ENCODE measurements around the gene SFMBT2.
A peak's percentile ranks its signal among the peaks of the same experiment; 100 is the strongest.

The SFMBT2 gene

GRCh38 chr10:7248148-7248547, 162.7 kb downstream of the SFMBT2 start:
- peaks cover 29% of the 10 kb centered on the region for H3K36me3 Mint-ChIP-seq (ENCODE audit: insufficient read depth)
- ATAC-seq (replicated peaks; ENCODE audit: extremely low read depth, poor library complexity, severe bottlenecking) = no peak
- peaks cover 37% of the 10 kb centered on the region for H3K4me1 Mint-ChIP-seq
- H3K27me3 Mint-ChIP-seq = no peaks in the 10 kb centered on the region
- no peak overlapping the region for H3K4me3 Mint-ChIP-seq
- no peaks in the 10 kb centered on the region for H3K9me3 Mint-ChIP-seq
- DNase-seq (ENCODE audit: low spot score in 2 of 2) = no peak
- H3K27ac Mint-ChIP-seq (ENCODE audit: low read depth) = no peak overlapping the region

GRCh38 chr10:7245505-7245904, 165.3 kb downstream of the SFMBT2 start:
- peak overlapping the region; percentile 61 for H3K27ac Mint-ChIP-seq (ENCODE audit: low read depth)
- peaks cover 29% of the 10 kb centered on the region for H3K36me3 Mint-ChIP-seq (ENCODE audit: insufficient read depth)
- no peak for DNase-seq (ENCODE audit: low spot score in 2 of 2)
- H3K4me3 Mint-ChIP-seq = no peak overlapping the region
- no peaks in the 10 kb centered on the region for H3K27me3 Mint-ChIP-seq
- peaks cover 36% of the 10 kb centered on the region for H3K4me1 Mint-ChIP-seq
- H3K9me3 Mint-ChIP-seq = no peaks in the 10 kb centered on the region
- no peak for ATAC-seq (replicated peaks; ENCODE audit: extremely low read depth, poor library complexity, severe bottlenecking)

- peak; percentile 57 for ATAC-seq (replicated peaks; ENCODE audit: extremely low read depth, poor library complexity, severe bottlenecking)
- peak overlapping the region; percentile 61 for H3K27ac Mint-ChIP-seq (ENCODE audit: low read depth)
- DNase-seq (ENCODE audit: low spot score in 2 of 2) = no peak
- peaks cover 53% of the 10 kb centered on the region for H3K4me1 Mint-ChIP-seq
- H3K36me3 Mint-ChIP-seq (ENCODE audit: insufficient read depth) = peaks cover 35% of the 10 kb centered on the region
- no peaks in the 10 kb centered on the region for H3K9me3 Mint-ChIP-seq
- no peak overlapping the region for H3K4me3 Mint-ChIP-seq
- H3K27me3 Mint-ChIP-seq = no peaks in the 10 kb centered on the region
These were observed 167.0 kb downstream of the SFMBT2 start for GRCh38 chr10:7243873-7244272.

GRCh38 chr10:7243139-7243538, 167.7 kb downstream of the SFMBT2 start:
- peak overlapping the region; percentile 61 for H3K27ac Mint-ChIP-seq (ENCODE audit: low read depth)
- H3K36me3 Mint-ChIP-seq (ENCODE audit: insufficient read depth) = peaks cover 30% of the 10 kb centered on the region
- H3K4me1 Mint-ChIP-seq = peaks cover 55% of the 10 kb centered on the region
- no peak overlapping the region for H3K4me3 Mint-ChIP-seq
- DNase-seq (ENCODE audit: low spot score in 2 of 2) (no peak), ATAC-seq (replicated peaks; ENCODE audit: extremely low read depth, poor library complexity, severe bottlenecking) (peak; percentile 64)
- H3K27me3 Mint-ChIP-seq = no peaks in the 10 kb centered on the region
- no peaks in the 10 kb centered on the region for H3K9me3 Mint-ChIP-seq

GRCh38 chr10:7239312-7239985, 171.4 kb downstream of the SFMBT2 start:
- Mint-ChIP-seq H3K27ac (ENCODE audit: low read depth) (no peak overlapping the region), H3K27me3 (no peaks in the 10 kb centered on the region), H3K4me3 (no peak overlapping the region), H3K36me3 (ENCODE audit: insufficient read depth) (peaks cover 18% of the 10 kb centered on the region), H3K4me1 (peaks cover 58% of the 10 kb centered on the region), H3K9me3 (no peaks in the 10 kb centered on the region)
- no peak for DNase-seq (ENCODE audit: low spot score in 2 of 2)
- ATAC-seq (replicated peaks; ENCODE audit: extremely low read depth, poor library complexity, severe bottlenecking) = peak; percentile 64

GRCh38 chr10:7235376-7235775, 175.5 kb downstream of the SFMBT2 start:
- no peaks in the 10 kb centered on the region for H3K9me3 Mint-ChIP-seq
- H3K4me1 Mint-ChIP-seq = peaks cover 39% of the 10 kb centered on the region
- no peak overlapping the region for H3K4me3 Mint-ChIP-seq
- H3K27ac Mint-ChIP-seq (ENCODE audit: low read depth) = no peak overlapping the region
- H3K27me3 Mint-ChIP-seq = no peaks in the 10 kb centered on the region
- ATAC-seq (replicated peaks; ENCODE audit: extremely low read depth, poor library complexity, severe bottlenecking) (no peak), DNase-seq (ENCODE audit: low spot score in 2 of 2) (no peak)
- H3K36me3 Mint-ChIP-seq (ENCODE audit: insufficient read depth) = peaks cover 13% of the 10 kb centered on the region

GRCh38 chr10:7234109-7234508, 176.7 kb downstream of the SFMBT2 start:
- Mint-ChIP-seq H3K4me1 (peaks cover 26% of the 10 kb centered on the region), H3K9me3 (no peaks in the 10 kb centered on the region), H3K36me3 (ENCODE audit: insufficient read depth) (peaks cover 8% of the 10 kb centered on the region), H3K4me3 (no peak overlapping the region), H3K27ac (ENCODE audit: low read depth) (no peak overlapping the region), H3K27me3 (no peaks in the 10 kb centered on the region)
- ATAC-seq (replicated peaks; ENCODE audit: extremely low read depth, poor library complexity, severe bottlenecking) (no peak), DNase-seq (ENCODE audit: low spot score in 2 of 2) (no peak)

- no peak for DNase-seq (ENCODE audit: low spot score in 2 of 2)
- Mint-ChIP-seq H3K4me1 (peaks cover 23% of the 10 kb centered on the region), H3K27ac (ENCODE audit: low read depth) (no peak overlapping the region), H3K9me3 (no peaks in the 10 kb centered on the region), H3K36me3 (ENCODE audit: insufficient read depth) (peaks cover 6% of the 10 kb centered on the region), H3K4me3 (no peak overlapping the region), H3K27me3 (no peaks in the 10 kb centered on the region)
- ATAC-seq (replicated peaks; ENCODE audit: extremely low read depth, poor library complexity, severe bottlenecking) = no peak
These were observed 177.4 kb downstream of the SFMBT2 start for GRCh38 chr10:7233259-7233991.

GRCh38 chr10:7231509-7232414, 179.1 kb downstream of the SFMBT2 start:
- DNase-seq (ENCODE audit: low spot score in 2 of 2) (no peak), ATAC-seq (replicated peaks; ENCODE audit: extremely low read depth, poor library complexity, severe bottlenecking) (no peak)
- no peaks in the 10 kb centered on the region for H3K9me3 Mint-ChIP-seq
- no peak overlapping the region for H3K27ac Mint-ChIP-seq (ENCODE audit: low read depth)
- H3K36me3 Mint-ChIP-seq (ENCODE audit: insufficient read depth) = peaks cover 10% of the 10 kb centered on the region
- peaks cover 13% of the 10 kb centered on the region for H3K4me1 Mint-ChIP-seq
- no peaks in the 10 kb centered on the region for H3K27me3 Mint-ChIP-seq
- no peak overlapping the region for H3K4me3 Mint-ChIP-seq

GRCh38 chr10:7230951-7231350, 179.9 kb downstream of the SFMBT2 start:
- Mint-ChIP-seq H3K36me3 (ENCODE audit: insufficient read depth) (peaks cover 12% of the 10 kb centered on the region), H3K4me3 (no peak overlapping the region), H3K4me1 (peaks cover 13% of the 10 kb centered on the region), H3K27ac (ENCODE audit: low read depth) (no peak overlapping the region), H3K27me3 (no peaks in the 10 kb centered on the region), H3K9me3 (no peaks in the 10 kb centered on the region)
- no peak for DNase-seq (ENCODE audit: low spot score in 2 of 2)
- ATAC-seq (replicated peaks; ENCODE audit: extremely low read depth, poor library complexity, severe bottlenecking) = no peak

- H3K4me1 Mint-ChIP-seq = peaks cover 7% of the 10 kb centered on the region
- DNase-seq (ENCODE audit: low spot score in 2 of 2) = no peak
- no peak overlapping the region for H3K27ac Mint-ChIP-seq (ENCODE audit: low read depth)
- peaks cover 13% of the 10 kb centered on the region for H3K36me3 Mint-ChIP-seq (ENCODE audit: insufficient read depth)
- no peaks in the 10 kb centered on the region for H3K27me3 Mint-ChIP-seq
- ATAC-seq (replicated peaks; ENCODE audit: extremely low read depth, poor library complexity, severe bottlenecking) = no peak
- H3K4me3 Mint-ChIP-seq = no peak overlapping the region
- H3K9me3 Mint-ChIP-seq = no peaks in the 10 kb centered on the region
These were observed 180.8 kb downstream of the SFMBT2 start for GRCh38 chr10:7230036-7230435.

- Mint-ChIP-seq H3K4me1 (no peaks in the 10 kb centered on the region), H3K9me3 (no peaks in the 10 kb centered on the region), H3K4me3 (no peak overlapping the region), H3K27ac (ENCODE audit: low read depth) (no peak overlapping the region), H3K27me3 (no peaks in the 10 kb centered on the region), H3K36me3 (ENCODE audit: insufficient read depth) (peaks cover 25% of the 10 kb centered on the region)
- ATAC-seq (replicated peaks; ENCODE audit: extremely low read depth, poor library complexity, severe bottlenecking) = no peak
- DNase-seq (ENCODE audit: low spot score in 2 of 2) = no peak
These were observed 185.7 kb downstream of the SFMBT2 start for GRCh38 chr10:7225133-7225532.

Measured in central memory CD8-positive, alpha-beta T cell (primary cell).